D721Med (cell line): ENCODE data around the gene MUC15.

ENCODE experiments used
- DNase-seq: peaks from one replicate; pipeline ENCODE4 v3.0.0; 2011; ENCODE audit warnings: low spot score; ENCODE audit not compliant: insufficient read length
- FAIRE-seq: peaks from 2 replicates; lab custom pipeline; 2011; peaks lifted over from hg19 to GRCh38; lab: Jason Lieb, UNC
- CTCF ChIP-seq: IDR thresholded peaks from 2 replicates; pipeline ENCODE4 v1.5.1; 2012; ENCODE audit warnings: mild to moderate bottlenecking, control low read depth; ENCODE audit not compliant: insufficient read depth; ENCODE audit errors: missing control alignments

Gene MUC15

GRCh38 chr11:26584818-26585217 is 12.8 kb upstream of the MUC15 start:
- FAIRE-seq: no peak
- TF ChIP-seq CTCF: no peak
- no peak for DNase-seq

DNA sequence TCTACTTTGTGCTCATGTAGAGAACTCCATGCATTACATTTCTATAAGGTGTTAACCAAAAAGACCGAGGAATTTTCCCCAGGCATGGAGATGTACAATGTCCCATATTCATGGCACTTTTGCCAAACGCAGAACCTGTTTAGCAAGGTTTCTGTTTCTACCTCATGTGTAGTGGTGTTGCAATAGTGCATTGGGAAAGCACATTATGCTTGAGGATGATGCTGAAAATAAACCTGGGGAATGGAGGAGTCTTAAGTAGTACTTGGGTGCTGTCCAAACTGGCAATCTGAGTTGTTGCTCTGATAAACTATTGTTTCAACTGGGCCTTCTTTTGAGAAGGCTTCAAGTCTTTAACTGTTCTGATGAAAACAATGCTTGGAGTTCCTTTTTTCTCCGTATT is 11.5 kb upstream of the MUC15 start:
- FAIRE-seq (no peak), DNase-seq (no peak)
- TF ChIP-seq CTCF: no peak

DNA sequence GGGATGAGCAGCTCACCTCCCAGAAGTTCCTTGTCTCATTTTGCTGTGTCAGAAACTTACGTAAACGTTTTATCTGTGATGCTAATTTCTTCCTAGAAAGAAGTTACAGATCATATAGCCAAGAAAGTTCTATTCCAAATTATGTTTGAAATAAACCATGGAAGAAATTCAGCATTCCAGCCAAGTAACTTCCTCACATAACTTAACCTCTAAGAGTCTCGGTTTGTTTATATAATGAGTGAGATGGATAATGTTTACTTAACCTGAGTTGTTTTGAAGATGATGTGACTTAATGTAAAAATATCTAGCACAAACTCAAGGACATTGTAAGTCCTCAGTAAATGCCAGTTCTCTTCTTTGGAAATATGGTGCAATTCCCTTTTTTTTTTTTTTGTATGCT is 8.9 kb upstream of the MUC15 start:
- FAIRE-seq: no peak
- no peak for TF ChIP-seq CTCF
- no peak for DNase-seq

DNA sequence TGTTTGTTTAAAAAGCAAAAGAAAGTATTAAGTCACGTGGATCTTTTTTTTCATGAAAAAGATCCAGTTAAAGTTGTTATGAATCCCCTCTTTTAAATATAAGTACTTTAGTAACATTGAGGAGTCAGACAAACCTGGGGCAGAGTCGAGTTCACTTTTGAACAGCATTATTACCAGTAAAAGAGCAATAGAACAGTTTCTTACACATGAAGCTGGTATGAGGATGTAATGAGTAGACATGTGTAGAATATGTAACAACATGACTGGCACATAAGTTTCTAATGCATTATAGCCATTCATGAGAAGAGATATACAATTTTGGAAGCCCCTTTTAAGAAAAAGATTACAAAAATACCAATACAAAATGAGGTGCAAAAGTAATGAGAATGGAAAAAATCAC is 7.6 kb upstream of the MUC15 start:
- FAIRE-seq (no peak), DNase-seq (no peak)
- no peak for TF ChIP-seq CTCF

GRCh38 chr11:26578998-26579661 is 7.1 kb upstream of the MUC15 start:
- no peak for TF ChIP-seq CTCF
- no peak for FAIRE-seq
- DNase-seq: no peak

GRCh38 chr11:26575946-26576345 is 3.9 kb upstream of the MUC15 start:
- TF ChIP-seq CTCF: no peak
- FAIRE-seq (no peak), DNase-seq (no peak)

DNA sequence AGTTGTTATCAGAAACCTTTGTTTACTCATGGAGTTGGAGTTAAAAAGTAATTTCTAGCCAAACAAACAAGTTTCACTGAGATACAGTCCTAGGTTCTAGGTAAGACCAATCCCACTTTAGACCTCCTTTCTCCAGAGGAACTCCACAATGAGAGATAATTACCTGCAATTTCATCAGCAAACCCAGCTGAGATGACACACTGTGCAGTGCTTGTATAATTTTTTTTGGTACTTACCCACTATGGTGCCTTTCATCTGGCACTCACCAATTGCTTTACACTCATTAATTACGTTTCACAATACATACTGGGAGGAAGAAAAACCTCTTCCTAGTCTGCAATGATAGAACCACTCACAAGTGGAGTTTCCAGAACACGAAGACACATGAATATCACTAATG is 1.8 kb upstream of the MUC15 start:
- DNase-seq: no peak
- TF ChIP-seq CTCF: no peak
- no peak for FAIRE-seq
